ENCODE results near the gene CEMIP. TPM values are rescaled to one million over a fixed set of nuclear protein-coding genes. Genes with fewer than 3 reads are reported as not detected.

CEMIP gene
- total and polyA plus RNA-seq, 2 of the 8 experiments (the other 6 are each of a cell fraction or from before 2014, with no cell fraction given), result 0.11 to 0.60 TPM

DNA sequence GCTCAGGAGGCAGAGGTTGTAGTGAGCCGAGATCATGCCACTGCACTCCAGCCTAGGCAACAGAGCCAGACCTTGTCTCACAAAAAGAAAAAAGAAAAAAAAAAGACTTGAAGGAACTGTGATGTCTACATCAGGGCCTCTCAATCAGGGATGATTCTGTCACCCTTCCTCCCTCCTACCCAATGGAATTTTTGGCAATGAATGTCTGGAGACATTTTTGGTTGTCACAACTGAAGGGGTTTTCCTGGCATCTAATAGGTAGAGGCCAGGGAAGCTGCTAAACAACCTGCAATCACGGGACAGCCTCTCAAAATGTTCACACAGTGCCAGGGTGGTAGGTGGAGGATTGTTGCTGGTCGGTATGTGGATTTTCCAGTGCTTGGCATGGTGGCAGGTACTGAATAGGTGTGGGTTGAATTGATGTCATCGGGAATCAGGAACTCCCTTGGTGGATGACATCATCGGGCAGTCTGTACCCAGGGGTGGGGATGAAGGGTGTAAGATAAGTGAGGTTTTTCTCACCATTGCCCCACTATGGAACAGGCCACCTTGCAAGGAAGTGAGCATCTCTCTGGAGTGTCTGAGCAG lies 139.1 kb downstream of the CEMIP start (continued):
- TF ChIP-seq, protein P1, sequence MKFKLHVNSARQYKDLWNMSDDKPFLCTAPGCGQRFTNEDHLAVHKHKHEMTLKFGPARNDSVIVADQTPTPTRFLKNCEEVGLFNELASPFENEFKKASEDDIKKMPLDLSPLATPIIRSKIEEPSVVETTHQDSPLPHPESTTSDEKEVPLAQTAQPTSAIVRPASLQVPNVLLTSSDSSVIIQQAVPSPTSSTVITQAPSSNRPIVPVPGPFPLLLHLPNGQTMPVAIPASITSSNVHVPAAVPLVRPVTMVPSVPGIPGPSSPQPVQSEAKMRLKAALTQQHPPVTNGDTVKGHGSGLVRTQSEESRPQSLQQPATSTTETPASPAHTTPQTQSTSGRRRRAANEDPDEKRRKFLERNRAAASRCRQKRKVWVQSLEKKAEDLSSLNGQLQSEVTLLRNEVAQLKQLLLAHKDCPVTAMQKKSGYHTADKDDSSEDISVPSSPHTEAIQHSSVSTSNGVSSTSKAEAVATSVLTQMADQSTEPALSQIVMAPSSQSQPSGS (IDR thresholded peaks at IDR 0.05; ENCODE audit: low read length), result no peak
- TF ChIP-seq, protein P2, sequence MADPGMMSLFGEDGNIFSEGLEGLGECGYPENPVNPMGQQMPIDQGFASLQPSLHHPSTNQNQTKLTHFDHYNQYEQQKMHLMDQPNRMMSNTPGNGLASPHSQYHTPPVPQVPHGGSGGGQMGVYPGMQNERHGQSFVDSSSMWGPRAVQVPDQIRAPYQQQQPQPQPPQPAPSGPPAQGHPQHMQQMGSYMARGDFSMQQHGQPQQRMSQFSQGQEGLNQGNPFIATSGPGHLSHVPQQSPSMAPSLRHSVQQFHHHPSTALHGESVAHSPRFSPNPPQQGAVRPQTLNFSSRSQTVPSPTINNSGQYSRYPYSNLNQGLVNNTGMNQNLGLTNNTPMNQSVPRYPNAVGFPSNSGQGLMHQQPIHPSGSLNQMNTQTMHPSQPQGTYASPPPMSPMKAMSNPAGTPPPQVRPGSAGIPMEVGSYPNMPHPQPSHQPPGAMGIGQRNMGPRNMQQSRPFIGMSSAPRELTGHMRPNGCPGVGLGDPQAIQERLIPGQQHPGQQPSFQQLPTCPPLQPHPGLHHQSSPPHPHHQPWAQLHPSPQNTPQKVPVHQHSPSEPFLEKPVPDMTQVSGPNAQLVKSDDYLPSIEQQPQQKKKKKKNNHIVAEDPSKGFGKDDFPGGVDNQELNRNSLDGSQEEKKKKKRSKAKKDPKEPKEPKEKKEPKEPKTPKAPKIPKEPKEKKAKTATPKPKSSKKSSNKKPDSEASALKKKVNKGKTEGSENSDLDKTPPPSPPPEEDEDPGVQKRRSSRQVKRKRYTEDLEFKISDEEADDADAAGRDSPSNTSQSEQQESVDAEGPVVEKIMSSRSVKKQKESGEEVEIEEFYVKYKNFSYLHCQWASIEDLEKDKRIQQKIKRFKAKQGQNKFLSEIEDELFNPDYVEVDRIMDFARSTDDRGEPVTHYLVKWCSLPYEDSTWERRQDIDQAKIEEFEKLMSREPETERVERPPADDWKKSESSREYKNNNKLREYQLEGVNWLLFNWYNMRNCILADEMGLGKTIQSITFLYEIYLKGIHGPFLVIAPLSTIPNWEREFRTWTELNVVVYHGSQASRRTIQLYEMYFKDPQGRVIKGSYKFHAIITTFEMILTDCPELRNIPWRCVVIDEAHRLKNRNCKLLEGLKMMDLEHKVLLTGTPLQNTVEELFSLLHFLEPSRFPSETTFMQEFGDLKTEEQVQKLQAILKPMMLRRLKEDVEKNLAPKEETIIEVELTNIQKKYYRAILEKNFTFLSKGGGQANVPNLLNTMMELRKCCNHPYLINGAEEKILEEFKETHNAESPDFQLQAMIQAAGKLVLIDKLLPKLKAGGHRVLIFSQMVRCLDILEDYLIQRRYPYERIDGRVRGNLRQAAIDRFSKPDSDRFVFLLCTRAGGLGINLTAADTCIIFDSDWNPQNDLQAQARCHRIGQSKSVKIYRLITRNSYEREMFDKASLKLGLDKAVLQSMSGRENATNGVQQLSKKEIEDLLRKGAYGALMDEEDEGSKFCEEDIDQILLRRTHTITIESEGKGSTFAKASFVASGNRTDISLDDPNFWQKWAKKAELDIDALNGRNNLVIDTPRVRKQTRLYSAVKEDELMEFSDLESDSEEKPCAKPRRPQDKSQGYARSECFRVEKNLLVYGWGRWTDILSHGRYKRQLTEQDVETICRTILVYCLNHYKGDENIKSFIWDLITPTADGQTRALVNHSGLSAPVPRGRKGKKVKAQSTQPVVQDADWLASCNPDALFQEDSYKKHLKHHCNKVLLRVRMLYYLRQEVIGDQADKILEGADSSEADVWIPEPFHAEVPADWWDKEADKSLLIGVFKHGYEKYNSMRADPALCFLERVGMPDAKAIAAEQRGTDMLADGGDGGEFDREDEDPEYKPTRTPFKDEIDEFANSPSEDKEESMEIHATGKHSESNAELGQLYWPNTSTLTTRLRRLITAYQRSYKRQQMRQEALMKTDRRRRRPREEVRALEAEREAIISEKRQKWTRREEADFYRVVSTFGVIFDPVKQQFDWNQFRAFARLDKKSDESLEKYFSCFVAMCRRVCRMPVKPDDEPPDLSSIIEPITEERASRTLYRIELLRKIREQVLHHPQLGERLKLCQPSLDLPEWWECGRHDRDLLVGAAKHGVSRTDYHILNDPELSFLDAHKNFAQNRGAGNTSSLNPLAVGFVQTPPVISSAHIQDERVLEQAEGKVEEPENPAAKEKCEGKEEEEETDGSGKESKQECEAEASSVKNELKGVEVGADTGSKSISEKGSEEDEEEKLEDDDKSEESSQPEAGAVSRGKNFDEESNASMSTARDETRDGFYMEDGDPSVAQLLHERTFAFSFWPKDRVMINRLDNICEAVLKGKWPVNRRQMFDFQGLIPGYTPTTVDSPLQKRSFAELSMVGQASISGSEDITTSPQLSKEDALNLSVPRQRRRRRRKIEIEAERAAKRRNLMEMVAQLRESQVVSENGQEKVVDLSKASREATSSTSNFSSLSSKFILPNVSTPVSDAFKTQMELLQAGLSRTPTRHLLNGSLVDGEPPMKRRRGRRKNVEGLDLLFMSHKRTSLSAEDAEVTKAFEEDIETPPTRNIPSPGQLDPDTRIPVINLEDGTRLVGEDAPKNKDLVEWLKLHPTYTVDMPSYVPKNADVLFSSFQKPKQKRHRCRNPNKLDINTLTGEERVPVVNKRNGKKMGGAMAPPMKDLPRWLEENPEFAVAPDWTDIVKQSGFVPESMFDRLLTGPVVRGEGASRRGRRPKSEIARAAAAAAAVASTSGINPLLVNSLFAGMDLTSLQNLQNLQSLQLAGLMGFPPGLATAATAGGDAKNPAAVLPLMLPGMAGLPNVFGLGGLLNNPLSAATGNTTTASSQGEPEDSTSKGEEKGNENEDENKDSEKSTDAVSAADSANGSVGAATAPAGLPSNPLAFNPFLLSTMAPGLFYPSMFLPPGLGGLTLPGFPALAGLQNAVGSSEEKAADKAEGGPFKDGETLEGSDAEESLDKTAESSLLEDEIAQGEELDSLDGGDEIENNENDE (IDR thresholded peaks at IDR 0.05; ENCODE audit: insufficient replicate concordance, low read length), result no peak
- TF ChIP-seq, protein P3, sequence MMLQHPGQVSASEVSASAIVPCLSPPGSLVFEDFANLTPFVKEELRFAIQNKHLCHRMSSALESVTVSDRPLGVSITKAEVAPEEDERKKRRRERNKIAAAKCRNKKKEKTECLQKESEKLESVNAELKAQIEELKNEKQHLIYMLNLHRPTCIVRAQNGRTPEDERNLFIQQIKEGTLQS (IDR thresholded peaks at IDR 0.05; ENCODE audit: insufficient read depth, low read depth, low read length), result no peak
- TF ChIP-seq YY1 (IDR thresholded peaks at IDR 0.05; ENCODE audit: low read depth, low read length), result no peak
- TF ChIP-seq SP4 (IDR thresholded peaks at IDR 0.05; ENCODE audit: low read length), result no peak
- TF ChIP-seq MAFK (IDR thresholded peaks at IDR 0.05; ENCODE audit: low read depth, low read length), result no peak
- TF ChIP-seq BRCA1 (IDR thresholded peaks at IDR 0.05; ENCODE audit: low read depth, low read length), result no peak
